HG03342 (cell line): ENCODE measurements around the gene PRPH.

ENCODE experiments used
- ATAC-seq: cut with Tn5 transposase; IDR thresholded peaks from one replicate; pipeline ENCODE4 v1.9.1; 2021; ENCODE audit warnings: mild to moderate bottlenecking, moderate library complexity; ENCODE audit not compliant: unreplicated experiment

Gene PRPH

GRCh38 chr12:49345051-49345824 lies 50.3 kb downstream of the PRPH start:
- ATAC-seq: no peak

- ATAC-seq: no peak
Observed at GRCh38 chr12:49345825-49346658, 51.1 kb downstream of the PRPH start.

- no peak for ATAC-seq
Observed at GRCh38 chr12:49346659-49347310, 51.8 kb downstream of the PRPH start, which contains the start of gene DNAJC22. DNAJC22 (plus strand) TSS chr12:49346888; CDS start chr12:49348873, 1,985 bp downstream.

GRCh38 chr12:49347311-49348193 lies 52.6 kb downstream of the PRPH start:
- ATAC-seq: no peak
